Hepatocyte (in vitro differentiated cells): ENCODE measurements around the gene KIF26B. TPM values are rescaled to one million over a fixed set of nuclear protein-coding genes. Genes with fewer than 3 reads are reported as not detected.

ENCODE experiments used
- DNase-seq: peaks from one replicate; pipeline ENCODE4 v3.0.0-alpha.2; 2016; ENCODE audit warnings: low spot score
- H2AFZ ChIP-seq: fragments of 200-600 bp; sonication (generic); 2 replicates; pipeline ENCODE4 v1.6.0; 2016; ENCODE audit warnings: antibody characterized with exemption, mild to moderate bottlenecking
- H3K27ac ChIP-seq: fragments of 200-600 bp; sonication (generic); 2 replicates; pipeline ENCODE4 v1.5.1; 2016; ENCODE audit warnings: mild to moderate bottlenecking
- H3K27me3 ChIP-seq: fragments of 200-600 bp; sonication (generic); 2 replicates; pipeline ENCODE4 v1.6.1; 2016
- H3K36me3 ChIP-seq: fragments of 200-600 bp; sonication (generic); replicated peaks from 2 replicates; pipeline ENCODE4 v1.5.1; 2016; ENCODE audit warnings: low read depth; ENCODE audit not compliant: insufficient read depth
- H3K4me1 ChIP-seq: fragments of 200-600 bp; sonication (generic); 2 replicates; pipeline ENCODE4 v1.5.1; 2016; ENCODE audit warnings: mild to moderate bottlenecking, moderate library complexity; ENCODE audit not compliant: insufficient read depth
- H3K4me2 ChIP-seq: fragments of 200-600 bp; sonication (generic); 2 replicates; pipeline ENCODE4 v1.6.0; 2016
- H3K4me3 ChIP-seq: fragments of 200-600 bp; sonication (generic); 2 replicates; pipeline ENCODE4 v1.5.1; 2016; ENCODE audit warnings: mild to moderate bottlenecking
- H3K79me2 ChIP-seq: fragments of 200-600 bp; sonication (generic); 2 replicates; pipeline ENCODE4 v1.6.0; 2017; ENCODE audit warnings: mild to moderate bottlenecking
- H3K9me2 ChIP-seq: fragments of 200-600 bp; sonication (generic); replicated peaks from 2 replicates; pipeline ENCODE4 v1.6.0; 2017; ENCODE audit warnings: mild to moderate bottlenecking; ENCODE audit not compliant: insufficient read depth
- H3K9me3 ChIP-seq: fragments of 200-600 bp; sonication (generic); 2 replicates; pipeline ENCODE4 v1.5.1; 2016; ENCODE audit warnings: low read depth, mild to moderate bottlenecking
- H4K20me1 ChIP-seq: fragments of 200-600 bp; sonication (generic); 2 replicates; pipeline ENCODE4 v1.6.0; 2016; ENCODE audit warnings: mild to moderate bottlenecking; ENCODE audit not compliant: insufficient read depth, poor library complexity, severe bottlenecking
- CTCF ChIP-seq: fragments of 200-600 bp; sonication (generic); IDR thresholded peaks from 2 replicates; pipeline ENCODE4 v1.5.1; 2016; ENCODE audit warnings: antibody characterized with exemption, mild to moderate bottlenecking; ENCODE audit not compliant: poor library complexity
- EZH2 ChIP-seq: fragments of 200-600 bp; sonication (generic); IDR thresholded peaks from 2 replicates; pipeline ENCODE4 v1.6.1; 2016; ENCODE audit warnings: antibody characterized with exemption, mild to moderate bottlenecking, borderline replicate concordance
- EZH2phosphoT487 ChIP-seq: fragments of 200-600 bp; sonication (generic); IDR thresholded peaks from one replicate; pipeline ENCODE4 v1.6.1; 2018; ENCODE audit warnings: antibody characterized with exemption, mild to moderate bottlenecking, low read depth, moderate library complexity; ENCODE audit not compliant: unreplicated experiment, severe bottlenecking
- WGBS: methylation state at CpG from one replicate; pipeline ENCODE4 v1.1.6; 2016; ENCODE audit warnings: low lambda C conversion rate; ENCODE audit errors: missing lambda C conversion rate; 5-methylcytosine and 5-hydroxymethylcytosine counted together
- polyA plus RNA-seq: library from polyadenylated mRNA; unstranded; fragments of >200 nt; fragmentation: Nextera tagmentation; extraction: Ambion mirVana; gene quantifications from 2 replicates; pipeline ENCODE4 v1.2.1, GENCODE V29; 2016
- total RNA-seq: library from RNA; depleted of rRNA; stranded (reverse); fragments of >200 nt; gene quantifications from 2 replicates; pipeline ENCODE4 v1.2.3, GENCODE V29; 2014

KIF26B gene
- total and polyA plus RNA-seq, 2 experiments from 2014 or later: 12.7 to 21.6 TPM

- no peak overlapping the region for H2AFZ ChIP-seq
- H3K4me1 ChIP-seq: peaks cover 6% of the 10 kb centered on the region
- no peaks in the 10 kb centered on the region for H3K36me3 ChIP-seq
- no peak overlapping the region for H3K4me2 ChIP-seq
- 76% methylated on average over 11 of the region's 11 CpGs for WGBS
- no peaks in the 10 kb centered on the region for H3K9me2 ChIP-seq
- H3K79me2 ChIP-seq: peaks cover 5% of the 10 kb centered on the region
- no peak overlapping the region for H3K27ac ChIP-seq
- no peaks in the 10 kb centered on the region for H4K20me1 ChIP-seq
- TF ChIP-seq EZH2phosphoT487 (no peak), EZH2 (no peak), CTCF (no peak)
- H3K9me3 ChIP-seq: no peaks in the 10 kb centered on the region
- DNase-seq: no peak
- no peaks in the 10 kb centered on the region for H3K27me3 ChIP-seq
- no peak overlapping the region for H3K4me3 ChIP-seq
Observed at GRCh38 chr1:245463392-245464165, 308.8 kb downstream of the KIF26B start.

- H3K4me1 ChIP-seq: no peaks in the 10 kb centered on the region
- H3K9me2 ChIP-seq: no peaks in the 10 kb centered on the region
- 94% methylated on average over 8 of the region's 15 CpGs for WGBS
- H3K27me3 ChIP-seq: no peaks in the 10 kb centered on the region
- H3K4me3 ChIP-seq: no peak overlapping the region
- no peak overlapping the region for H3K27ac ChIP-seq
- no peak overlapping the region for H2AFZ ChIP-seq
- TF ChIP-seq CTCF (no peak), EZH2 (no peak), EZH2phosphoT487 (no peak)
- H3K9me3 ChIP-seq: no peaks in the 10 kb centered on the region
- no peak for DNase-seq
- H3K4me2 ChIP-seq: no peak overlapping the region
- no peaks in the 10 kb centered on the region for H3K36me3 ChIP-seq
- H4K20me1 ChIP-seq: no peaks in the 10 kb centered on the region
- peaks cover 5% of the 10 kb centered on the region for H3K79me2 ChIP-seq
Observed at GRCh38 chr1:245464290-245464689, 309.5 kb downstream of the KIF26B start.

- TF ChIP-seq CTCF: no peak
- TF ChIP-seq EZH2phosphoT487: no peak
- no peak for TF ChIP-seq EZH2
- Histone ChIP-seq H3K4me3 (no peak overlapping the region), H3K4me1 (no peaks in the 10 kb centered on the region), H4K20me1 (no peaks in the 10 kb centered on the region), H3K27me3 (no peaks in the 10 kb centered on the region), H3K4me2 (no peak overlapping the region), H3K36me3 (no peaks in the 10 kb centered on the region), H3K79me2 (peaks cover 2% of the 10 kb centered on the region), H3K27ac (no peak overlapping the region), H2AFZ (no peak overlapping the region), H3K9me2 (no peaks in the 10 kb centered on the region), H3K9me3 (no peaks in the 10 kb centered on the region)
- DNase-seq: no peak
- WGBS: 94% methylated on average over 16 of the region's 16 CpGs
Observed at GRCh38 chr1:245465666-245466065, 310.9 kb downstream of the KIF26B start.
